Measurements from ENCODE around the gene HOTAIR.

- peak; percentile 9 to 31 (median 26) for TF ChIP-seq CTCF (IDR thresholded peaks at IDR 0.05)
- TF ChIP-seq EP300 (IDR thresholded peaks at IDR 0.05), result no peak
These were observed 10.3 kb upstream of the HOTAIR start, which contains the start of gene HOXC10 for GRCh38 chr12:53984901-53985691.

All from upper lobe of left lung (tissue), 4 donors.